H1 (cell line): Measurements from ENCODE around the gene CTXN2. TPM values are rescaled to one million over a fixed set of nuclear protein-coding genes. Genes with fewer than 3 reads are reported as not detected.

Experiments used
- CTCF ChIA-PET: fragments of 300-600 bp; sonication (Branson Sonifier 250); formaldehyde crosslinking; loops from one replicate; lab custom pipeline; 2021; ENCODE audit not compliant: partially characterized antibody; lab: Charles Lee
- POLR2A ChIA-PET: fragments of 300-600 bp; sonication (Branson Sonifier 250); formaldehyde crosslinking; loops from one replicate; lab custom pipeline; 2021; ENCODE audit warnings: inconsistent platforms; ENCODE audit not compliant: partially characterized antibody; lab: Charles Lee
- DNase-seq, 2 experiments: peaks; one replicate each; pipeline versions ENCODE4 v3.0.0 to v3.0.0-alpha.2; 2010 to 2022; ENCODE audit warnings: low spot score in 2 of 2, low read depth in 1 of 2, mixed read lengths in 1 of 2
- FAIRE-seq: peaks from 2 replicates; lab custom pipeline; 2011; peaks lifted over from hg19 to GRCh38; lab: Jason Lieb, UNC
- H2AFZ ChIP-seq: 2 replicates; pipeline ENCODE4 v1.8.1; 2012; ENCODE audit warnings: low read length, inconsistent platforms
- H2AK5ac ChIP-seq: 2 replicates; pipeline ENCODE4 v1.6.1; 2013; ENCODE audit warnings: low read depth, low read length
- H2BK120ac ChIP-seq: replicated peaks from 2 replicates; pipeline ENCODE3; 2013; ENCODE audit warnings: low read depth, low read length, inconsistent platforms
- H2BK12ac ChIP-seq: 2 replicates; pipeline ENCODE4 v1.6.1; 2013; ENCODE audit warnings: low read depth, low read length
- H2BK15ac ChIP-seq: 2 replicates; pipeline ENCODE4 v1.6.1; 2013; ENCODE audit warnings: low read length
- H2BK20ac ChIP-seq: 2 replicates; pipeline ENCODE4 v1.6.1; 2013; ENCODE audit warnings: low read length
- H2BK5ac ChIP-seq: 2 replicates; pipeline ENCODE4 v1.6.1; 2013; ENCODE audit warnings: low read depth, low read length
- H3K14ac ChIP-seq: 2 replicates; pipeline ENCODE4 v1.6.1; 2013; ENCODE audit warnings: inconsistent platforms; ENCODE audit not compliant: insufficient read length
- H3K18ac ChIP-seq: 2 replicates; pipeline ENCODE4 v1.6.1; 2013; ENCODE audit warnings: low read length; ENCODE audit errors: extremely low read depth
- H3K23ac ChIP-seq: 2 replicates; pipeline ENCODE4 v1.6.1; 2013; ENCODE audit warnings: inconsistent platforms; ENCODE audit not compliant: insufficient read length
- H3K23me2 ChIP-seq: 2 replicates; pipeline ENCODE4 v1.6.1; 2013; ENCODE audit warnings: low read depth, low read length
- H3K27ac ChIP-seq: 2 replicates; pipeline ENCODE4 v1.6.1; 2011; ENCODE audit warnings: low read depth, low read length, inconsistent platforms
- H3K27me3 ChIP-seq, 4 experiments: replicated peaks in 1 of 4; 1 replicate in 1 of 4; 2 replicates in 3 of 4; pipeline versions ENCODE4 v1.6.1 to v1.8.1; 2011 to 2013; ENCODE audit warnings: low read length in 3 of 4, mild to moderate bottlenecking in 3 of 4, inconsistent platforms in 2 of 4, mixed read lengths in 2 of 4, moderate library complexity in 1 of 4; ENCODE audit not compliant: control insufficient read depth in 3 of 4, insufficient read depth in 3 of 4; ENCODE audit errors: extremely low read depth in 1 of 4
- H3K36me3 ChIP-seq, 4 experiments: 2 replicates each; pipeline versions ENCODE4 v1.6.1 to v1.8.1; 2011 to 2013; ENCODE audit warnings: mild to moderate bottlenecking in 4 of 4, low read length in 3 of 4, moderate library complexity in 2 of 4, control low read depth in 1 of 4, inconsistent platforms in 1 of 4; ENCODE audit not compliant: insufficient read depth in 4 of 4, control insufficient read depth in 2 of 4
- H3K4ac ChIP-seq: replicated peaks from 2 replicates; pipeline ENCODE3; 2013; ENCODE audit warnings: low read length, low read depth, mixed read lengths, inconsistent platforms; ENCODE audit not compliant: insufficient read length
- H3K4me1 ChIP-seq, 4 experiments: replicated peaks in 1 of 4; 1 replicate in 1 of 4; 2 replicates in 3 of 4; pipeline versions ENCODE4 v1.6.1 to v1.8.1; 2011 to 2013; ENCODE audit warnings: low read length in 3 of 4, inconsistent platforms in 2 of 4, mixed read lengths in 1 of 4; ENCODE audit not compliant: insufficient read depth in 4 of 4, control insufficient read depth in 3 of 4
- H3K4me2 ChIP-seq, 2 experiments: 2 replicates each; pipeline versions ENCODE4 v1.6.1 to v1.8.1; 2011 to 2013; ENCODE audit warnings: low read depth in 2 of 2, low read length in 2 of 2, control low read depth in 1 of 2, inconsistent platforms in 1 of 2, mild to moderate bottlenecking in 1 of 2; ENCODE audit not compliant: insufficient read depth in 1 of 2
- H3K4me3 ChIP-seq, 4 experiments: fragments of 200-600, 300-600 bp in 1 of 4; sonication (generic), shearing (Covaris generic), sonication (Bioruptor Twin) in 1 of 4; 2 replicates each; pipeline versions ENCODE4 v1.5.1 to v1.8.1; 2011 to 2016; ENCODE audit warnings: low read length in 4 of 4, low read depth in 3 of 4, control low read depth in 2 of 4, inconsistent platforms in 2 of 4, mild to moderate bottlenecking in 2 of 4, mixed read lengths in 1 of 4, moderate library complexity in 1 of 4; ENCODE audit not compliant: insufficient read depth in 2 of 4; ENCODE audit errors: extremely low read depth in 1 of 4
- H3K56ac ChIP-seq: replicated peaks from 2 replicates; pipeline ENCODE3; 2013; ENCODE audit warnings: low read depth, mild to moderate bottlenecking, mixed read lengths, low read length, inconsistent platforms; ENCODE audit not compliant: insufficient read length
- H3K79me1 ChIP-seq: 2 replicates; pipeline ENCODE4 v1.6.1; 2013; ENCODE audit warnings: low read depth, low read length, control low read depth
- H3K79me2 ChIP-seq, 2 experiments: 2 replicates each; pipeline versions ENCODE4 v1.6.1 to v1.8.1; 2012 to 2013; ENCODE audit warnings: low read length in 2 of 2, mild to moderate bottlenecking in 2 of 2, inconsistent platforms in 1 of 2; ENCODE audit not compliant: insufficient read depth in 2 of 2, control insufficient read depth in 1 of 2
- H3K9ac ChIP-seq, 4 experiments: replicated peaks in 1 of 4; 1 replicate in 1 of 4; 2 replicates in 3 of 4; pipeline versions ENCODE4 v1.6.1 to v1.8.1; 2011 to 2013; ENCODE audit warnings: low read depth in 3 of 4, low read length in 3 of 4, control low read depth in 2 of 4, mild to moderate bottlenecking in 2 of 4, moderate library complexity in 2 of 4, inconsistent platforms in 1 of 4; ENCODE audit errors: extremely low read depth in 1 of 4
- H3K9me3 ChIP-seq, 2 experiments: 2 replicates each; pipeline versions ENCODE4 v1.6.1 to v1.8.1; 2012 to 2013; ENCODE audit warnings: mild to moderate bottlenecking in 2 of 2, moderate library complexity in 2 of 2, control low read depth in 1 of 2, inconsistent platforms in 1 of 2, low read depth in 1 of 2, low read length in 1 of 2, mixed read lengths in 1 of 2; ENCODE audit not compliant: insufficient read depth in 2 of 2
- H4K20me1 ChIP-seq, 2 experiments: replicated peaks in 1 of 2; 2 replicates each; pipeline versions ENCODE3 to v1.8.1; 2011 to 2013; ENCODE audit warnings: inconsistent platforms in 2 of 2, low read length in 2 of 2, mild to moderate bottlenecking in 1 of 2; ENCODE audit not compliant: insufficient read depth in 2 of 2, control insufficient read depth in 1 of 2
- H4K5ac ChIP-seq: 2 replicates; pipeline ENCODE4 v1.6.1; 2013; ENCODE audit warnings: low read length, low read depth, mixed read lengths, inconsistent platforms; ENCODE audit not compliant: insufficient read length
- H4K8ac ChIP-seq: 2 replicates; pipeline ENCODE4 v1.8.0; 2013; ENCODE audit warnings: mild to moderate bottlenecking, moderate library complexity, low read length, inconsistent platforms; ENCODE audit not compliant: insufficient read depth; ENCODE audit errors: extremely low read depth
- H4K91ac ChIP-seq: replicated peaks from 2 replicates; pipeline ENCODE3; 2013; ENCODE audit warnings: low read length, mixed read lengths, inconsistent platforms; ENCODE audit not compliant: insufficient read length
- ASH2L ChIP-seq: fragments of 200-600, 300-600 bp; sonication (generic); IDR thresholded peaks from one replicate; pipeline ENCODE4 v1.7.1; 2017; ENCODE audit warnings: low read length
- CHD2 ChIP-seq: IDR thresholded peaks from 2 replicates; pipeline ENCODE4 v1.6.1; 2012; ENCODE audit warnings: low read length, improper control_type of control experiment
- FOSL1 ChIP-seq: IDR thresholded peaks from 2 replicates; pipeline ENCODE4 v1.6.1; 2011; ENCODE audit warnings: mild to moderate bottlenecking, low read depth, low read length, moderate library complexity; ENCODE audit not compliant: insufficient read depth
- HDAC2 ChIP-seq, 2 experiments: fragments of 300-600 bp in 1 of 2; sonication (generic) in 1 of 2; IDR thresholded peaks; 2 replicates each; pipeline ENCODE4 v1.6.1; 2011 to 2012; ENCODE audit warnings: low read depth in 2 of 2, low read length in 2 of 2, mild to moderate bottlenecking in 2 of 2, moderate library complexity in 2 of 2, borderline replicate concordance in 1 of 2, inconsistent platforms in 1 of 2
- JUND ChIP-seq: IDR thresholded peaks from 2 replicates; pipeline ENCODE4 v1.6.1; 2011; ENCODE audit warnings: mild to moderate bottlenecking, improper control_type of control experiment, low read length
- MAFK ChIP-seq: IDR thresholded peaks from 2 replicates; pipeline ENCODE4 v1.6.1; 2012; ENCODE audit warnings: low read depth, mild to moderate bottlenecking, improper control_type of control experiment, low read length
- NRF1 ChIP-seq: IDR thresholded peaks from 2 replicates; pipeline ENCODE4 v1.6.1; 2011; ENCODE audit warnings: mild to moderate bottlenecking, low read depth, low read length, improper control_type of control experiment
- POLR2AphosphoS5 ChIP-seq: IDR thresholded peaks from 2 replicates; pipeline ENCODE4 v1.6.1; 2011; ENCODE audit warnings: low read depth, low read length
- RBBP5 ChIP-seq: IDR thresholded peaks from 2 replicates; pipeline ENCODE4 v1.7.1; 2012; ENCODE audit warnings: low read depth, mild to moderate bottlenecking, inconsistent platforms, low read length, moderate library complexity, borderline replicate concordance
- RFX5 ChIP-seq: IDR thresholded peaks from 2 replicates; pipeline ENCODE4 v1.6.1; 2011; ENCODE audit warnings: low read depth, low read length, improper control_type of control experiment, borderline replicate concordance
- RNF2 ChIP-seq: fragments of 200-900, 300-1000 bp; sonication (generic); IDR thresholded peaks from 2 replicates; pipeline ENCODE4 v1.7.1; 2016; ENCODE audit warnings: borderline replicate concordance, low read depth, mild to moderate bottlenecking, antibody characterized with exemption, low read length; ENCODE audit not compliant: poor library complexity, severe bottlenecking; ENCODE audit errors: missing control alignments
- SAP30 ChIP-seq: fragments of 300-600 bp; sonication (generic); IDR thresholded peaks from 2 replicates; pipeline ENCODE4 v1.7.1; 2012; ENCODE audit warnings: low read length, moderate library complexity, mild to moderate bottlenecking, inconsistent platforms; ENCODE audit not compliant: insufficient read depth, insufficient replicate concordance
- WGBS, 2 experiments: shearing (Covaris generic) in 1 of 2; methylation state at CpG; one replicate each; pipeline versions ENCODE4 v1.1.6 to v1.1.7; 2013 to 2015; ENCODE audit warnings: low lambda C conversion rate in 2 of 2, mixed read lengths in 2 of 2, inconsistent platforms in 1 of 2, low coverage in 1 of 2, missing lambda C conversion rate in 1 of 2; ENCODE audit not compliant: insufficient replicate concordance in 2 of 2, insufficient coverage in 1 of 2, insufficient read length in 1 of 2; ENCODE audit errors: extremely low coverage in 1 of 2, missing lambda C conversion rate in 1 of 2; 5-methylcytosine and 5-hydroxymethylcytosine counted together
- polyA plus RNA-seq, 7 experiments: library from polyadenylated mRNA; depleted of rRNA in 3 of 7; stranded (reverse) in 5 of 7; unstranded in 2 of 7; fragments of >200 nt in 5 of 7; fragments of 200-250 nt in 2 of 7; gene quantifications; 1 replicate in 5 of 7; 2 replicates in 1 of 7; 4 replicates in 1 of 7; pipeline versions ENCODE4 v1.2.1 to v1.2.3, GENCODE V29; 2011 to 2013; ENCODE audit warnings: missing spikeins in 2 of 7, mixed read lengths in 2 of 7
- total RNA-seq: library from RNA; stranded (reverse); fragmentation: NEBNext Ultra II Directional; extraction: Animal tissue kit (Norgen Biotek cat#: 25700); gene quantifications from 2 replicates; pipeline ENCODE4 v1.2.1, GENCODE V29; 2021
- TF ChIP-seq, protein P1 (sequence below): IDR thresholded peaks from 2 replicates; pipeline ENCODE4 v1.6.1; 2012; ENCODE audit warnings: inconsistent platforms

Gene CTXN2
- total and polyA plus RNA-seq, 2 of the 8 experiments (the other 6 are each of a cell fraction or from before 2014, with no cell fraction given): 0.08 TPM; not detected in 1

GRCh38 chr15:48153526-48153925 is 37.9 kb upstream of the CTXN2 start:
- Histone ChIP-seq H3K4ac (no peak overlapping the region), H3K79me1 (no peaks in the 10 kb centered on the region), H3K23me2 (no peaks in the 10 kb centered on the region; the same call in 1 of the 2 replicates), H3K18ac (no peak overlapping the region), H3K27me3 (no peaks in the 10 kb centered on the region), H2AFZ (no peak overlapping the region), H3K27ac (no peak overlapping the region), H3K9me3 (no peaks in the 10 kb centered on the region), H3K79me2 (no peaks in the 10 kb centered on the region), H4K91ac (no peak overlapping the region), H3K4me1 (peaks cover 0 to 6% (median 0%) of the 10 kb centered on the region in 4 experiments; a peak in 3 of 7 replicates), H2BK12ac (no peak overlapping the region), H3K56ac (no peak overlapping the region), H3K4me2 (no peak overlapping the region), H4K5ac (no peak overlapping the region), H2AK5ac (no peak overlapping the region), H3K36me3 (peaks cover 4 to 51% (median 12%) of the 10 kb centered on the region in 4 experiments; a peak in 6 of 8 replicates), H3K14ac (no peak overlapping the region), H2BK5ac (no peak overlapping the region), H3K9ac (no peak overlapping the region), H4K8ac (no peak overlapping the region), H3K23ac (no peak overlapping the region), H4K20me1 (no peaks in the 10 kb centered on the region), H2BK20ac (no peak overlapping the region), H3K4me3 (no peak overlapping the region), H2BK120ac (no peak overlapping the region), H2BK15ac (no peak overlapping the region)
- WGBS, 2 experiments: 98% methylated on average over 2 of the region's 2 CpGs; no CpG with 5 or more reads in 1 of the 2 experiments
- ChIA-PET POLR2A (interaction anchor here (1.2 kb wide), 1 partner anchor 24 kb away, joined by 4 read pairs; the partner anchor contains the start of gene MYEF2), CTCF (no interaction called here)
- FAIRE-seq (no peak), DNase-seq (no peak)
- TF ChIP-seq ASH2L (no peak), NRF1 (no peak), POLR2AphosphoS5 (no peak), HDAC2 (IDR thresholded peaks at IDR 0.05; ENCODE audit: borderline replicate concordance in 1 of 2, low read depth in 2 of 2, low read length in 2 of 2) (no peak), RNF2 (no peak), JUND (no peak), CHD2 (no peak), RBBP5 (no peak), RFX5 (no peak), MAFK (no peak), SAP30 (no peak), FOSL1 (no peak)
- TF ChIP-seq, protein P1, sequence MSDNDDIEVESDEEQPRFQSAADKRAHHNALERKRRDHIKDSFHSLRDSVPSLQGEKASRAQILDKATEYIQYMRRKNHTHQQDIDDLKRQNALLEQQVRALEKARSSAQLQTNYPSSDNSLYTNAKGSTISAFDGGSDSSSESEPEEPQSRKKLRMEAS: no peak
